ENCODE results near the gene ARSA. TPM values are rescaled to one million over a fixed set of nuclear protein-coding genes. Genes with fewer than 3 reads are reported as not detected.
A peak's percentile ranks its signal among the peaks of the same experiment; 100 is the strongest.

ARSA gene
- total RNA-seq, 4 donors from 2014 or later: 33.2 to 51.5 (median 48.0) TPM

DNA sequence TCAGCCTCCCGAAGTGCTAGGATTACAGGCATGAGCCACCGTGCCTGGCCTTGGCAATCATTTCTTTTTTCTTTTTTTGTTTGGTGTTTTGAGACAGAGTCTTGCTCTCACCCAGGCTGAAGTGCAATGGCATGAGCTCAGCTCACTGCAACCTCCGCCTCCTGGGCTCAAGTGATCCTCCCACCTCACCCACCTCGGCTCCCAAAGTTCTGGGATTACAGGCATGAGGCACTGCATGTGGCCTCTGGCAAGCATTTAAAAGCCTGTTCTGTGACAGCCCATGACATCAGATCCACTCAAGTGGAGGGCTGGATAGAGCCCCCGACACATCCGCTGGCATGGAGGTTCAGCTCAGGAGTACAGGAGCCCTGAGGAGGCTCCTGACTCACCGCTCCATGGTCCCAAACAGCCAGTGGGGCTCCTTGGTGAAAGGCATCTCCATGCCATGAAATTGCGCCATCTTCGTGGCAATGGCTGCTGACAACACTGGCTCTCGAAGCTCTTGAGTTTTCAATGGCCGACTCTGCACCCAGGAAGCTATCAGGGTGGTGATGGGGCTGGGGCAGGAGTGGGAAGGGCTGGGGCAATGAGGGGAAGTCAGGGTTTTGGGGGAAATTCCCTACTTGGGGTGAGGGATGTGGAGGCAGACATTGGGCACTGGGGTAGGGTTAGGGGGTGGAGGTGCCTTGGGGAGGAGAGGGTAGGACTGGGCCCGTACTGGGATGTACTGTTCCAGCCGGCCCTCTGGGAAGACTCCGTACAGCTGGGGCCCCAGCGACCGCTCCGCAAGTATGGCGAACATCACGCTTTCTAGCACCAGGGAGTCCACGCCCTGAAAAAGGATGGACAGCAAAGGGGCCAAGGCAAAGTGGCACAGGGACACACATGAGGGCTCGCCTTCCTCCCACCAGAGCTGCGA lies 46.7 kb downstream of the ARSA start:
- Histone ChIP-seq H3K27me3 (peaks cover 0 to 15% of the 10 kb centered on the region in 2 donors), H3K27ac (peak overlapping the region in 3 of 4 donors; percentile 92 to 99 (median 97))
- TF ChIP-seq, protein P1, sequence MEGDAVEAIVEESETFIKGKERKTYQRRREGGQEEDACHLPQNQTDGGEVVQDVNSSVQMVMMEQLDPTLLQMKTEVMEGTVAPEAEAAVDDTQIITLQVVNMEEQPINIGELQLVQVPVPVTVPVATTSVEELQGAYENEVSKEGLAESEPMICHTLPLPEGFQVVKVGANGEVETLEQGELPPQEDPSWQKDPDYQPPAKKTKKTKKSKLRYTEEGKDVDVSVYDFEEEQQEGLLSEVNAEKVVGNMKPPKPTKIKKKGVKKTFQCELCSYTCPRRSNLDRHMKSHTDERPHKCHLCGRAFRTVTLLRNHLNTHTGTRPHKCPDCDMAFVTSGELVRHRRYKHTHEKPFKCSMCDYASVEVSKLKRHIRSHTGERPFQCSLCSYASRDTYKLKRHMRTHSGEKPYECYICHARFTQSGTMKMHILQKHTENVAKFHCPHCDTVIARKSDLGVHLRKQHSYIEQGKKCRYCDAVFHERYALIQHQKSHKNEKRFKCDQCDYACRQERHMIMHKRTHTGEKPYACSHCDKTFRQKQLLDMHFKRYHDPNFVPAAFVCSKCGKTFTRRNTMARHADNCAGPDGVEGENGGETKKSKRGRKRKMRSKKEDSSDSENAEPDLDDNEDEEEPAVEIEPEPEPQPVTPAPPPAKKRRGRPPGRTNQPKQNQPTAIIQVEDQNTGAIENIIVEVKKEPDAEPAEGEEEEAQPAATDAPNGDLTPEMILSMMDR (IDR thresholded peaks at IDR 0.05): no peak
- TF ChIP-seq POLR2A (IDR thresholded peaks at IDR 0.05): no peak
- TF ChIP-seq EP300 (IDR thresholded peaks at IDR 0.05): no peak

DNA sequence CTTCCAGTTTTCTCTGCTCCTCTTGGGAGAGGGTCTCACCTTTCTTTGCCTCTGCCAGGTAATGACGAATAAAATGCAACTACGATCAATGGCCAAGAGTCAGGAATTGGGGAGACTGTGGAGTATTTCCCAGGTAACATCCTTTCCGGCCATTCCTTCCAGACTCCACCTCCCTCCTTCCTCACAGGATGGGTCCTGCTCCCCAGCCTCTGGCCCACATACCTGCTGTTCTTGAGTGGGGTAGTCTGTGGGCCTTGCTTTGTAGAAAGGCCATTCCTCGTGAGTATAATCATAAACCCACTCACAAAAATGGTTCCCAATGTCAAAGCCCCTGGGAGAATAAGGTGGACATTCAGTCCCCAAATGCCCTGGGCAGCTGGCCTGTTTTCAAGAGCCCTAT lies 48.2 kb downstream of the ARSA start:
- Histone ChIP-seq H3K36me3 (peaks cover 0 to 44% (median 0%) of the 10 kb centered on the region in 3 donors), H3K27ac (peak overlapping the region in 2 of 4 donors; percentile 58 to 78), H3K4me1 (peaks cover 0 to 42% (median 17%) of the 10 kb centered on the region in 4 donors), H3K4me3 (no peak overlapping the region), H3K27me3 (peaks cover 0 to 15% of the 10 kb centered on the region in 2 donors), H3K9me3 (no peaks in the 10 kb centered on the region)
- no peak for DNase-seq (ENCODE audit: low spot score in 2 of 2)
- 93 to 95% methylated on average over 4 of the region's 4 CpGs for WGBS, 2 donors
- TF ChIP-seq EP300 (IDR thresholded peaks at IDR 0.05) (no peak), POLR2A (IDR thresholded peaks at IDR 0.05) (no peak)
- TF ChIP-seq, protein P1 (IDR thresholded peaks at IDR 0.05): no peak

More for the DNA sequence above, 46.7 kb downstream of the ARSA start:
- no peaks in the 10 kb centered on the region for H3K9me3 ChIP-seq
- H3K4me1 ChIP-seq: peaks cover 0 to 42% (median 17%) of the 10 kb centered on the region in 4 donors
- peak overlapping the region; percentile 48 to 91 (median 88) for H3K4me3 ChIP-seq
- 89 to 92% methylated on average over 21 to 22 of the region's 22 CpGs for WGBS, 2 donors
- no peak for DNase-seq (ENCODE audit: low spot score in 2 of 2)
- peaks cover 0 to 39% (median 0%) of the 10 kb centered on the region in 3 donors for H3K36me3 ChIP-seq

DNA sequence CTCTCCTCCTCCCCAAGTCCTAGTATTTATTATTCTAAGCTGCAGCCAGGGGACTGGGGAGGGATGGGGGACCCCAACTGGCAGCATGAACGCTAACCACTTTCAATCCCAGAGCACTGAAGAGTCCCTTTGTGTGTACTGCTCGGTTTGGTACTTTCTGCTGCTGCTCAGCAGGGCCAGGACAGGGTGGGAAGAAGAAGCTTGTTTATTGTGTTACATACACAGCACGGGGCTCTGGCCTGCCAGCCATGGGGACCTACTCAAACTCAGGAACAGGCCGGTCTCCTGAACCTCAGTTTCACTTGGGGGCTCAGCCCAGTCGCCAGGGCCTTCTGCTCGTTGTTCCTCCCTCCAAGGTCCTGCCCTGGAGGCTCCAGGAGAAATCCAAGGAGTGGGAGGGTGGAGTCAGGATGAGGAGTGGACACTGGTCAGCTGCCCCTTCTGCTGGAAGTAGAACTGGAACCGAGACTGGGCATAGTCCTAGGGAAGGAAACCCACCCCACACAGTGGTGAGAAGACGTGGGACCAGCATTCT lies 49.1 kb downstream of the ARSA start:
- no peak overlapping the region for H3K4me3 ChIP-seq
- H3K36me3 ChIP-seq: peaks cover 0 to 53% (median 0%) of the 10 kb centered on the region in 3 donors
- no peak for DNase-seq (ENCODE audit: low spot score in 2 of 2)
- peaks cover 0 to 41% (median 17%) of the 10 kb centered on the region in 4 donors for H3K4me1 ChIP-seq
- peak overlapping the region; percentile 50 to 78 (median 54) for H3K27ac ChIP-seq
- H3K9me3 ChIP-seq: no peaks in the 10 kb centered on the region
- WGBS, 2 donors: 21 to 47% methylated on average over 6 to 8 of the region's 8 CpGs
- H3K27me3 ChIP-seq: peaks cover 0 to 15% of the 10 kb centered on the region in 2 donors
- TF ChIP-seq, protein P1 (IDR thresholded peaks at IDR 0.05): no peak
- no peak for TF ChIP-seq EP300 (IDR thresholded peaks at IDR 0.05)
- peak in 1 of 2 donors; percentile 25 for TF ChIP-seq POLR2A (IDR thresholded peaks at IDR 0.05)

DNA sequence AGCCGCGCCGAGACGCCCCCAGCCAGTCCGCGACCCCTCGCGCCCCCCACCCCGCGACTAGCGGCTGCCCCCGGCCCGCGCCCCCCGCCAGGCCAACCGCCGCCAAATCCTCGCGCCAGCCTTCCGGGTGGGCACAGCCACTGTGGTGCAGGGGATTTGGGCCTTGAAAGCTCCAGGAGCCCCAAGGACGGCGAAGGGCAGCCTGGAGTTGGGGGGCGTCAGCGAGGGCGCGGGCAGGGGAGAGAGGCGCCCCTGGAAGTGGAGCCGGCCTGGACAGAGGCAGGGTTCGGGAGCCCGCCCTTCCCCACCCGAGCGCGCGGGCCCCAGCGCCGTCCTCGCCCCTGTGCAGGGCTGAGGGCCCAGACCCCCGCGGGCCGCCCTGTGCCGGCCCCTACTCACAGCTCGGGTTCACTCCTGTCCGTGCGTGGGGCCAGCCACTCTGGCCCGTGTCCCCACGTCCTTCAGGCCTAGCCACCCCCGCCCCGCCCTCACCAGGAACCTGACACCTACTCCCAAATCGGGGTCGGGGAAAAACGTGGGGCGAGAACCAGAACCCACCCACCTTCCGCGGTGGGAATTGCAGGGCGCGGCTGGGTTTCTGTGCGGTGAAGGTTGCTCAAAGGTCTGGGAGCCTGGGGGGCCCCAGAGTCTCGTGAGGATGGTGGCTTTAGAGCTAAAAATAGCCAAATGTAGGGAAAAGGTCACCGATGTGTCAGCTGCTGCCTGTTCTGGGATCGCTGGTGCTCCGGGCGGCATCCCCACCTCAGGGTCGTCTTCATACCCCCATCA lies 49.8 kb downstream of the ARSA start, which contains the start of gene CPT1B:
CPT1B (minus strand) TSS at position 441 of the 789 bp plus-strand sequence. CDS start 512 bp downstream, outside the sequence.
- DNase-seq (ENCODE audit: low spot score in 2 of 2): no peak
- Histone ChIP-seq H3K27ac (peak within 1 kb of the TSS; percentile 50 to 78 (median 54)), H3K27me3 (peaks cover 0 to 15% of the 10 kb centered on the region in 2 donors), H3K4me3 (no peak within 1 kb of the TSS), H3K36me3 (peaks cover 0 to 60% (median 0%) of the 10 kb centered on the region in 3 donors), H3K4me1 (peaks cover 0 to 34% (median 11%) of the 10 kb centered on the region in 4 donors), H3K9me3 (no peaks in the 10 kb centered on the region)
- WGBS, 2 donors: 21 to 26% methylated on average over 24 to 43 of the region's 63 CpGs
- TF ChIP-seq EP300 (IDR thresholded peaks at IDR 0.05) (no peak), POLR2A (IDR thresholded peaks at IDR 0.05) (no peak)
- TF ChIP-seq, protein P1 (IDR thresholded peaks at IDR 0.05): no peak
